Adrenal gland (tissue), 5 donors: ENCODE data around the gene ADGRD2.

Experiments
- POLR2A ChIP-seq, 2 donors: fragments of 450-650 bp; IDR thresholded peaks; one replicate each; pipeline ENCODE4 v1.6.1; 2017; ENCODE audit warnings: antibody characterized with exemption in 2 of 2, mild to moderate bottlenecking in 2 of 2, moderate library complexity in 1 of 2
- TF ChIP-seq, protein P1 (sequence below), 6 experiments: fragments of 450-650 bp in 4 of 6; fragments of 200-600 bp in 2 of 6; sonication (generic) in 1 of 6; IDR thresholded peaks; 1 replicate in 5 of 6; 2 replicates in 1 of 6; pipeline versions ENCODE4 v1.5.1 to v1.8.0; 2016 to 2021; ENCODE audit warnings: antibody characterized with exemption in 6 of 6, mild to moderate bottlenecking in 2 of 6, moderate library complexity in 1 of 6
- donor health status: DM: no; HTN: no; CAD: no.

- TF ChIP-seq, protein P1, sequence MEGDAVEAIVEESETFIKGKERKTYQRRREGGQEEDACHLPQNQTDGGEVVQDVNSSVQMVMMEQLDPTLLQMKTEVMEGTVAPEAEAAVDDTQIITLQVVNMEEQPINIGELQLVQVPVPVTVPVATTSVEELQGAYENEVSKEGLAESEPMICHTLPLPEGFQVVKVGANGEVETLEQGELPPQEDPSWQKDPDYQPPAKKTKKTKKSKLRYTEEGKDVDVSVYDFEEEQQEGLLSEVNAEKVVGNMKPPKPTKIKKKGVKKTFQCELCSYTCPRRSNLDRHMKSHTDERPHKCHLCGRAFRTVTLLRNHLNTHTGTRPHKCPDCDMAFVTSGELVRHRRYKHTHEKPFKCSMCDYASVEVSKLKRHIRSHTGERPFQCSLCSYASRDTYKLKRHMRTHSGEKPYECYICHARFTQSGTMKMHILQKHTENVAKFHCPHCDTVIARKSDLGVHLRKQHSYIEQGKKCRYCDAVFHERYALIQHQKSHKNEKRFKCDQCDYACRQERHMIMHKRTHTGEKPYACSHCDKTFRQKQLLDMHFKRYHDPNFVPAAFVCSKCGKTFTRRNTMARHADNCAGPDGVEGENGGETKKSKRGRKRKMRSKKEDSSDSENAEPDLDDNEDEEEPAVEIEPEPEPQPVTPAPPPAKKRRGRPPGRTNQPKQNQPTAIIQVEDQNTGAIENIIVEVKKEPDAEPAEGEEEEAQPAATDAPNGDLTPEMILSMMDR (IDR thresholded peaks at IDR 0.05), result no peak
- TF ChIP-seq POLR2A (IDR thresholded peaks at IDR 0.05), result no peak
Measured at GRCh38 chr9:124436320-124436719, 13.9 kb upstream of the ADGRD2 start.
